Colonic mucosa (tissue), 4 donors: ENCODE measurements around the gene PGAP6. TPM values are rescaled to one million over a fixed set of nuclear protein-coding genes. Genes with fewer than 3 reads are reported as not detected.

Source experiments
- DNase-seq: peaks from one replicate; pipeline ENCODE4 v3.0.0-alpha.2; 2020
- H3K27ac ChIP-seq: fragments of 200-600 bp; one replicate; pipeline ENCODE4 v1.8.0; 2021
- H3K27me3 ChIP-seq: fragments of 200-600 bp; one replicate; pipeline ENCODE4 v1.8.0; 2021
- H3K36me3 ChIP-seq: fragments of 200-600 bp; one replicate; pipeline ENCODE4 v1.8.0; 2021
- H3K4me1 ChIP-seq: fragments of 200-600 bp; one replicate; pipeline ENCODE4 v1.8.0; 2021; ENCODE audit warnings: mild to moderate bottlenecking
- H3K4me3 ChIP-seq: fragments of 200-600 bp; one replicate; pipeline ENCODE4 v1.8.0; 2021
- H3K9ac ChIP-seq, 2 donors: one replicate each; pipeline ENCODE4 v1.7.0; 2013; ENCODE audit warnings: control low read depth in 2 of 2, low read depth in 2 of 2, low read length in 2 of 2
- H3K9me3 ChIP-seq: fragments of 200-600 bp; one replicate; pipeline ENCODE4 v1.8.0; 2021
- intact Hi-C: fragments of 100-400 bp; cut with DNase I; formaldehyde crosslinking; loops from one replicate; pipeline ENCODE4 v1.14.1; 2022
- total RNA-seq, 2 donors: library from RNA; stranded (reverse); fragmentation: NEBNext Ultra II Directional in 1 of 2; extraction: Animal tissue kit (Norgen Biotek cat#: 25700) in 1 of 2; gene quantifications; one replicate each; pipeline ENCODE4 v1.2.1, GENCODE V29; 2021
- TF ChIP-seq, protein P1 (sequence below): fragments of 200-600 bp; IDR thresholded peaks from one replicate; pipeline ENCODE4 v1.8.0; 2022; ENCODE audit warnings: antibody characterized with exemption, mild to moderate bottlenecking
- donor health status: healthy.
- donor health status: DM: no; HTN: no; CAD: no.
- donor health status: DM: no; HTN: no; CAD: no.

The PGAP6 gene
- total RNA-seq, 2 donors from 2014 or later: 99.6 to 102 TPM

DNA sequence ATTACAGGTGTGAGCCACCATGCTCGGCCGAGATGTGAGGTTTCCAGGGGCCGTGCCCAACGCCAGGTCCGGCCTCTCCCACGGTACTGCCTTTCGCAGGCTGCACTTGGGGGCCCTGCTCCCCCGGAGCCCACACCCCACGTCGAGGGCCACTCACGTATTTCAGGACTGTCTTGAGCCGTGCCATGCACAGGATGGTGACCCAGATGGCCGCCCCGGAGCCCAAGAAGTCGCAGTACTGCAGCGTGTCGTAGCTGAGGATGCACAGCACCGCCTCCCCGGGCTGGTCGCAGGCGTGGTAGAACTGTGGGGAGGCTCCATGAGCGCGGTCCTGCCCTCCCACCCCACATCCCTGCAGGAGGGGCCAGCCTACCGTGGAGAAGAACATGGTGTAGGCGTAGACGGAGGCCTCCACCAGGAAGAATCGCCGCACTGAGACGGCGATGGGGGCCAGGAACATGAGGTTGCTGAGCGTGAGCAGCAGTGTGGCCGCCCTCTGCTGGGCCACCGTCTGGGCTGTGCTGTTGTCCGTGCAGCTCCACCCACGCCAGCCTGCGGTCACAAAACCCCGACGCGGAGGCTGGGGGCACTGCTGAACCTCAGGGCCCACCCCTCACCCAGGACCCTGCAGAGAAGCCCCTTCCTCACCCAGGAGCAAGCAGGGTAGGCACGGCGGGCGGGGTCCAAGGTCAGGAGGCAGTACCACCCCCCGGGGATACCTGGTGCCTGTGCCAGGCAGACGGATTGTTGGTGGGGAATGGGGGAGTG lies 7.7 kb downstream of the PGAP6 start:
- TF ChIP-seq, protein P1, sequence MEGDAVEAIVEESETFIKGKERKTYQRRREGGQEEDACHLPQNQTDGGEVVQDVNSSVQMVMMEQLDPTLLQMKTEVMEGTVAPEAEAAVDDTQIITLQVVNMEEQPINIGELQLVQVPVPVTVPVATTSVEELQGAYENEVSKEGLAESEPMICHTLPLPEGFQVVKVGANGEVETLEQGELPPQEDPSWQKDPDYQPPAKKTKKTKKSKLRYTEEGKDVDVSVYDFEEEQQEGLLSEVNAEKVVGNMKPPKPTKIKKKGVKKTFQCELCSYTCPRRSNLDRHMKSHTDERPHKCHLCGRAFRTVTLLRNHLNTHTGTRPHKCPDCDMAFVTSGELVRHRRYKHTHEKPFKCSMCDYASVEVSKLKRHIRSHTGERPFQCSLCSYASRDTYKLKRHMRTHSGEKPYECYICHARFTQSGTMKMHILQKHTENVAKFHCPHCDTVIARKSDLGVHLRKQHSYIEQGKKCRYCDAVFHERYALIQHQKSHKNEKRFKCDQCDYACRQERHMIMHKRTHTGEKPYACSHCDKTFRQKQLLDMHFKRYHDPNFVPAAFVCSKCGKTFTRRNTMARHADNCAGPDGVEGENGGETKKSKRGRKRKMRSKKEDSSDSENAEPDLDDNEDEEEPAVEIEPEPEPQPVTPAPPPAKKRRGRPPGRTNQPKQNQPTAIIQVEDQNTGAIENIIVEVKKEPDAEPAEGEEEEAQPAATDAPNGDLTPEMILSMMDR: no peak
- peaks cover 8% of the 10 kb centered on the region for H3K36me3 ChIP-seq
- intact Hi-C loops: no loop called here
- H3K27ac ChIP-seq: no peak overlapping the region
- peaks cover 5% of the 10 kb centered on the region for H3K4me1 ChIP-seq
- H3K9me3 ChIP-seq: no peaks in the 10 kb centered on the region
- DNase-seq: no peak
- H3K27me3 ChIP-seq: no peaks in the 10 kb centered on the region
- no peak overlapping the region for H3K4me3 ChIP-seq
- H3K9ac ChIP-seq: no peak overlapping the region

DNA sequence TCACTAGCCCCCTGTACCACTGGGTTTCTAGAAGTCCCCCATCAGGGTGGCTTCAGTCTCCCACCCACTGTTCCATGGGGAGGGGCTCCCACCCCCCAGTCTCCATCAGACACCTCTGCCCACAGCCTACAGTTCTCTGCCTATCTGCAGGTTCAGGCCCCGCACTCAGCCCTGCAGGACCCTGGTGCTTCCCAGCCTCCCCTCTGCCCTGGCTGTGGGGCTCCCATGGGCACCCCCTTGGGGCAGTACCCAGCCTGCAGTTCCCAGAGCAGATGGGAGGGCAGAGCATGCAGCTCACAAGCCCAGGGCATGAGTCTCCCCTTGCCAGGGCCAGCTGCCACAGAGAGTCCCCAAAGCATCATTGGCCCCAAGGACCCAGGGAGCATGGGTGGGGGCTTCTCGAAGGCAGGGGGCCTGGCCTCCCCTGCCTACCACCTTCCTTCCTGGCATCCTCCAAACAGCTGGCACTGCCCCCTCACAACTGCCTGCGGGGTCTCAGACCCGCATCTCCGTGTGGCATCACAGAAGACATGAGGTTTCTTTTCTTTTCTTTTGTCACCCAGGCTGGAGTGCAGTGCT lies 8.7 kb downstream of the PGAP6 start:
- H3K4me1 ChIP-seq: peaks cover 5% of the 10 kb centered on the region
- H3K9me3 ChIP-seq: no peaks in the 10 kb centered on the region
- peaks cover 8% of the 10 kb centered on the region for H3K36me3 ChIP-seq
- no peak overlapping the region for H3K4me3 ChIP-seq
- DNase-seq: no peak
- no peak overlapping the region for H3K9ac ChIP-seq
- H3K27me3 ChIP-seq: no peaks in the 10 kb centered on the region
- H3K27ac ChIP-seq: no peak overlapping the region
- TF ChIP-seq, protein P1: no peak
- intact Hi-C loops: no loop called here

DNA sequence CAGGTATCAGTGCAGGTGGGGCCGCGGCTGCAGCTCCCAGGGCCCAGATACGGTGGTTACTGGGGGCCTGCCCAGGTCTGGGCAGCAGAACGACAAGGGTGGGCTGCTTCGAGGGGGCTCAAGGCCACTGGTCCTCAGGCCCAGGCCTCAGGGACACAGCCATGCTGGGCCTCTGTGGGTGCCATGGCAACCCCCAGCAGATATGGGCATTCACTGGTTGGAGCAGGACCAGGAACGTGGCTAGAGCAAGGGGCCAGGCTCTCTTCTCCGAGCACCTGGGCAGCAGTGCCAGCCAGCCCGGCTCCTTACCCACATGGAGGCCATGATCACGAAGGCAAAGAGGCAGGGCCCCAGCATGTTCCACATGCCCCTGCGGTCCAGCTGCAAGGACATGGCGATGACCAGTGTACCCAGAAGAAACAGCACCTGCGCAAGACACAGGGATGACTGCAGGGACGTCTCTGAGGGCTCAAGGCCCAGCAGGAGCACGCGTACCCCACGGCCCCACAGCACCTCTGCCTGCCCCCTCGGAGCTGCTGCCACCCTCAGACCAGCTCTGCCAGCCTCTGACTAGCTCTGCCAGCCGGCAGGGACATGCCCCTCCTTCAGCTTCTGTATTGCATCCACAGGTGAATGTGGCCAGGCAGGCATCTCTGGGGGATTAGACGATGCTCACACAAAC lies 9.3 kb downstream of the PGAP6 start:
- H3K27ac ChIP-seq: no peak overlapping the region
- H3K4me1 ChIP-seq: peaks cover 5% of the 10 kb centered on the region
- H3K36me3 ChIP-seq: peaks cover 8% of the 10 kb centered on the region
- no peak overlapping the region for H3K9ac ChIP-seq
- no peaks in the 10 kb centered on the region for H3K27me3 ChIP-seq
- intact Hi-C loops: no loop called here
- H3K4me3 ChIP-seq: no peak overlapping the region
- no peak for DNase-seq
- TF ChIP-seq, protein P1: no peak
- no peaks in the 10 kb centered on the region for H3K9me3 ChIP-seq

DNA sequence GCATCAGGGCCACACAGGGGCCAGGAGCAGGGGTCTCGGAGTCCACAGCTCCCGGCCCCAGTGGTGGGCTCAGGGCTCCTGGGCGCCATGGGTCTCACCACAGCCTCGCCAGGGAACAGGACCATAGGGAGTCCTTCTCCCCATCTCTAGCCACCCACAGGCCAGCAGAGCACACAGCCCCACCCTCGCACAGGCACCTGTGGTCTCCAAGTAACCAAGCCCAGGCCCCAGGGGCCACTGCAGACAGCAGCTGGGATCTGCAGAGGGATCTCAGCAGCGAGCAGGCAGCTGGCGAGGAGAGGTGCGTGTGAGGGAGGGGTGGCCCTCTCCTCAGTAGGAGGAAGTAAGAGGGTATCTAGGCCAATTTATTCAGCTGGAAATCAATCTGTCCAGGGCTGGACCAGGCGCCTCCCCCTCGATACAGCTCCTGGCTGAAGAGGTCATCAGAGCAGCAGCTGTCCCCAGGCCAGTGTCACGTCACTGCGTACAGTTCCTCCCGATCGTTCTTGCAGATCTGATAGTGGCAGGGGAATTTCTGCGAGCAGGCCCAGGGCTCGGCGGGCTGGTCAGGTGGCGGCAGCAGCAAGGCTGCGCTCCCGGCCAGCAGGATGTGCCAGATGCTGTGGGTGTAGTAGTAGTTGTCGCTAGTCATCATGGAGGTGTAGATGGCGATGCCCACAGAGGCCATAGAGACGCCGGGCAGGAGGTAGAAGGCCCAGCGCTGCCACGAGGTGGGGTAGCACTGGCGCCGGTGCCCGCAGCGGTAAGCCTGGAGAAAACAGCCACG lies 10.1 kb downstream of the PGAP6 start:
- Histone ChIP-seq H3K4me1 (peaks cover 5% of the 10 kb centered on the region), H3K27ac (no peak overlapping the region), H3K9ac (no peak overlapping the region), H3K9me3 (no peaks in the 10 kb centered on the region), H3K27me3 (no peaks in the 10 kb centered on the region), H3K36me3 (peaks cover 8% of the 10 kb centered on the region), H3K4me3 (no peak overlapping the region)
- intact Hi-C loops: no loop called here
- TF ChIP-seq, protein P1: no peak
- no peak for DNase-seq

DNA sequence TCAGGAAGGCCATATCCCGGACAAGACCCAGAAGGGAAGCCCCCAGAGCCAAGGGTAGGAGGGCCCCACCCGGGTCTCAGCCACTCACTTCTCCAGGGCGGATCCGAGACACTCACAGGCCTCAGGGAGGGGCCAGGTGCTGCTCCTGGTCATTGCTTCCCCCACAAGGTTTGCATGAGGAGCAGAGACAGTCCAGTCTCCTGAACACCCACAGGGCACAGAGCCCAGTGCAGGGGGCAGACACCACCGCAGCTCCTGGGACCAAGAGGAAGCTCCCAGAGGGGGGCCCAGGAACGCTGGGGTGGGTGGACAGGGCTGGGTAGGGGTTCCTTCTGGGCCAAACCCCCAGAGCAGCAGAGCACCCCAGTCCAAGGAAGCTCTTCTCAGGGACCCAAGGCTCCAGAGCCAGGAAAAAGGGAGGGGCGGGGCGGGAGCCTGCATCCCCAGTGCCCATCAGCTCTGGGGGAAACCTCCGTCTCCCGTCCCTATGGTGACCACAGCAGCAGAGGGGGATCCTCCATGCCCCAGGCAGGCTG lies 10.7 kb downstream of the PGAP6 start:
- Histone ChIP-seq H3K36me3 (peaks cover 8% of the 10 kb centered on the region), H3K4me1 (peaks cover 5% of the 10 kb centered on the region), H3K9me3 (no peaks in the 10 kb centered on the region), H3K27ac (peak overlapping the region; percentile 44), H3K9ac (no peak overlapping the region), H3K27me3 (no peaks in the 10 kb centered on the region), H3K4me3 (no peak overlapping the region)
- no peak for DNase-seq
- intact Hi-C loops: no loop called here
- TF ChIP-seq, protein P1: no peak
